Retinal pigment epithelial cell (primary cell): ENCODE data around the gene FUT8.

Source experiments
- DNase-seq: peaks from one replicate; pipeline ENCODE4 v3.0.0-alpha.2; 2010; ENCODE audit warnings: low read depth
- H3K4me3 ChIP-seq: 2 replicates; pipeline ENCODE4 v1.5.1; 2011; ENCODE audit warnings: mild to moderate bottlenecking, low read length, control low read depth, moderate library complexity
- CTCF ChIP-seq: conservative IDR thresholded peaks from 2 replicates; pipeline ENCODE4 v1.5.1; 2011; ENCODE audit warnings: low read depth, low read length, control low read depth, inconsistent platforms

Gene FUT8

GRCh38 chr14:65552724-65553123, 140.2 kb downstream of the FUT8 start:
- no peak overlapping the region for H3K4me3 ChIP-seq
- DNase-seq: no peak
- no peak for TF ChIP-seq CTCF

- no peak overlapping the region for H3K4me3 ChIP-seq
- no peak for DNase-seq
These were observed 142.3 kb downstream of the FUT8 start for GRCh38 chr14:65554837-65555236.

GRCh38 chr14:65555358-65555757, 142.8 kb downstream of the FUT8 start:
- no peak for DNase-seq
- no peak for TF ChIP-seq CTCF
- no peak overlapping the region for H3K4me3 ChIP-seq

More at GRCh38 chr14:65554837-65555236, 142.3 kb downstream of the FUT8 start:
- no peak for TF ChIP-seq CTCF

- TF ChIP-seq CTCF: no peak
- no peak for DNase-seq
These were observed 145.8 kb downstream of the FUT8 start for GRCh38 chr14:65558363-65558762.

GRCh38 chr14:65560340-65561027, 148.0 kb downstream of the FUT8 start:
- peak; percentile 4 for DNase-seq
- H3K4me3 ChIP-seq: no peak overlapping the region
- no peak for TF ChIP-seq CTCF

More at GRCh38 chr14:65558363-65558762, 145.8 kb downstream of the FUT8 start:
- no peak overlapping the region for H3K4me3 ChIP-seq

- TF ChIP-seq CTCF: no peak
- H3K4me3 ChIP-seq: no peak overlapping the region
- no peak for DNase-seq
These were observed 151.8 kb downstream of the FUT8 start for GRCh38 chr14:65564370-65564769.

- DNase-seq: no peak
- TF ChIP-seq CTCF: no peak
- no peak overlapping the region for H3K4me3 ChIP-seq
These were observed 153.4 kb downstream of the FUT8 start for GRCh38 chr14:65565948-65566347.
